MM.1S (cell line): ENCODE data around the gene FBXO42.

Experiments used
- DNase-seq: peaks from one replicate; pipeline ENCODE4 v3.0.0-alpha.2; 2015
- H2AFZ ChIP-seq: fragments of 300-600 bp; sonication (generic); 2 replicates; pipeline ENCODE4 v1.6.0; 2016; ENCODE audit warnings: antibody characterized with exemption, low read length
- H3F3A ChIP-seq: fragments of 300-600 bp; sonication (generic); 2 replicates; pipeline ENCODE4 v1.6.1; 2016; ENCODE audit warnings: mild to moderate bottlenecking, antibody characterized with exemption, low read length, moderate library complexity, mixed read lengths; ENCODE audit not compliant: insufficient read depth
- H3K27ac ChIP-seq: fragments of 300-600 bp; sonication (generic); 2 replicates; pipeline ENCODE4 v1.5.1; 2016; ENCODE audit warnings: mild to moderate bottlenecking, low read length
- H3K27me3 ChIP-seq: fragments of 300-600 bp; sonication (generic); replicated peaks from 2 replicates; pipeline ENCODE4 v1.6.0; 2016; ENCODE audit warnings: low read length; ENCODE audit not compliant: insufficient read depth
- H3K36me3 ChIP-seq: fragments of 300-600 bp; sonication (generic); replicated peaks from 2 replicates; pipeline ENCODE4 v1.6.1; 2016; ENCODE audit warnings: mild to moderate bottlenecking, low read length, mixed read lengths; ENCODE audit not compliant: insufficient read depth
- H3K4me1 ChIP-seq: fragments of 300-600 bp; sonication (generic); 2 replicates; pipeline ENCODE4 v1.6.1; 2016; ENCODE audit warnings: low read length, mixed read lengths
- H3K4me2 ChIP-seq: fragments of 300-600 bp; sonication (generic); 2 replicates; pipeline ENCODE4 v1.6.0; 2016; ENCODE audit warnings: low read depth, low read length
- H3K4me3 ChIP-seq: fragments of 300-600 bp; sonication (generic); 2 replicates; pipeline ENCODE4 v1.5.1; 2016; ENCODE audit warnings: low read length, mixed read lengths
- H3K79me2 ChIP-seq: fragments of 300-600 bp; sonication (generic); 2 replicates; pipeline ENCODE4 v1.6.1; 2016; ENCODE audit warnings: mixed run types, low read length, mixed read lengths
- H3K9ac ChIP-seq: fragments of 300-600 bp; sonication (generic); 2 replicates; pipeline ENCODE4 v1.6.1; 2016; ENCODE audit warnings: low read length, mixed read lengths
- H3K9me2 ChIP-seq: fragments of 300-600 bp; sonication (generic); replicated peaks from 2 replicates; pipeline ENCODE4 v1.6.1; 2016; ENCODE audit warnings: mild to moderate bottlenecking, low read length, mixed read lengths; ENCODE audit not compliant: insufficient read depth
- H3K9me3 ChIP-seq: fragments of 300-600 bp; sonication (generic); replicated peaks from 2 replicates; pipeline ENCODE4 v1.6.1; 2016; ENCODE audit warnings: mild to moderate bottlenecking, low read length, mixed read lengths; ENCODE audit not compliant: insufficient read depth
- H4K20me1 ChIP-seq: fragments of 300-600 bp; sonication (generic); 2 replicates; pipeline ENCODE4 v1.6.1; 2016; ENCODE audit warnings: mild to moderate bottlenecking, low read length, moderate library complexity, mixed read lengths; ENCODE audit not compliant: insufficient read depth
- CTCF ChIP-seq: fragments of 300-600 bp; sonication (generic); IDR thresholded peaks from 2 replicates; pipeline ENCODE4 v1.5.1; 2016; ENCODE audit warnings: antibody characterized with exemption, low read length, mixed read lengths
- EZH2 ChIP-seq: fragments of 300-600 bp; sonication (generic); optimal IDR thresholded peaks from 2 replicates; pipeline ENCODE3; 2017; ENCODE audit warnings: low read depth, mild to moderate bottlenecking, antibody characterized with exemption, low read length, mixed read lengths
- EZH2phosphoT487 ChIP-seq: fragments of 300-600 bp; sonication (generic); IDR thresholded peaks from 2 replicates; pipeline ENCODE4 v1.6.1; 2018; ENCODE audit warnings: antibody characterized with exemption, low read length

The FBXO42 gene

GRCh38 chr1:16321176-16321867, 31.0 kb downstream of the FBXO42 start:
- Histone ChIP-seq H3K4me3 (no peak overlapping the region), H3K27me3 (no peaks in the 10 kb centered on the region), H3K4me2 (no peak overlapping the region), H3K4me1 (no peaks in the 10 kb centered on the region), H3K27ac (no peak overlapping the region), H3F3A (no peaks in the 10 kb centered on the region), H3K9ac (no peak overlapping the region), H3K9me3 (no peaks in the 10 kb centered on the region), H2AFZ (no peak overlapping the region), H3K79me2 (peaks cover 35% of the 10 kb centered on the region), H3K9me2 (no peaks in the 10 kb centered on the region), H3K36me3 (no peaks in the 10 kb centered on the region), H4K20me1 (no peaks in the 10 kb centered on the region)
- no peak for DNase-seq
- no peak for TF ChIP-seq CTCF
- TF ChIP-seq EZH2phosphoT487: no peak
- TF ChIP-seq EZH2: no peak

GRCh38 chr1:16318555-16318954, 33.7 kb downstream of the FBXO42 start:
- H2AFZ ChIP-seq: no peak overlapping the region
- no peak for TF ChIP-seq CTCF
- TF ChIP-seq EZH2: no peak
- TF ChIP-seq EZH2phosphoT487: no peak
- no peaks in the 10 kb centered on the region for H3K9me3 ChIP-seq
- no peak for DNase-seq
- peaks cover 3% of the 10 kb centered on the region; the same call in 1 of the 2 replicates for H3K36me3 ChIP-seq
- no peak overlapping the region for H3K4me3 ChIP-seq
- no peak overlapping the region for H3K27ac ChIP-seq
- H3K9ac ChIP-seq: no peak overlapping the region
- H3K79me2 ChIP-seq: peaks cover 32% of the 10 kb centered on the region
- no peaks in the 10 kb centered on the region for H4K20me1 ChIP-seq
- H3K27me3 ChIP-seq: no peaks in the 10 kb centered on the region
- H3F3A ChIP-seq: no peaks in the 10 kb centered on the region
- no peaks in the 10 kb centered on the region for H3K9me2 ChIP-seq
- H3K4me1 ChIP-seq: no peaks in the 10 kb centered on the region
- H3K4me2 ChIP-seq: no peak overlapping the region

GRCh38 chr1:16315437-16315836, 36.8 kb downstream of the FBXO42 start:
- no peak for DNase-seq
- H3K27me3 ChIP-seq: no peaks in the 10 kb centered on the region
- H3K4me3 ChIP-seq: no peak overlapping the region
- H2AFZ ChIP-seq: no peak overlapping the region
- H3F3A ChIP-seq: no peaks in the 10 kb centered on the region
- H3K27ac ChIP-seq: no peak overlapping the region
- H3K36me3 ChIP-seq: peaks cover 3% of the 10 kb centered on the region; the same call in 1 of the 2 replicates
- no peak overlapping the region for H3K4me2 ChIP-seq
- no peaks in the 10 kb centered on the region for H3K9me2 ChIP-seq
- H3K4me1 ChIP-seq: no peaks in the 10 kb centered on the region
- no peak for TF ChIP-seq EZH2phosphoT487
- TF ChIP-seq CTCF: no peak
- no peak for TF ChIP-seq EZH2
- H4K20me1 ChIP-seq: no peaks in the 10 kb centered on the region
- H3K79me2 ChIP-seq: peaks cover 25% of the 10 kb centered on the region
- no peaks in the 10 kb centered on the region for H3K9me3 ChIP-seq
- no peak overlapping the region for H3K9ac ChIP-seq
